Neural cell (in vitro differentiated cells): ENCODE measurements around the gene UMODL1. TPM values are rescaled to one million over a fixed set of nuclear protein-coding genes. Genes with fewer than 3 reads are reported as not detected.

Source experiments
- H2AFZ ChIP-seq: fragments of 200-600, 300-800 bp; sonication (generic), shearing (Covaris generic); 2 replicates; pipeline ENCODE4 v1.6.0; 2014; ENCODE audit warnings: low read depth, mild to moderate bottlenecking, antibody characterized with exemption, low read length, moderate library complexity
- H3F3A ChIP-seq: fragments of 200-600 bp; shearing (Covaris generic); 2 replicates; pipeline ENCODE4 v1.6.1; 2016; ENCODE audit warnings: mild to moderate bottlenecking, moderate library complexity, mixed read lengths, antibody characterized with exemption, low read length; ENCODE audit not compliant: insufficient read depth, poor library complexity, severe bottlenecking
- H3K27ac ChIP-seq: fragments of 200-600, 300-800 bp; sonication (generic), shearing (Covaris generic); 2 replicates; pipeline ENCODE4 v1.5.1; 2014; ENCODE audit warnings: mild to moderate bottlenecking, low read length, moderate library complexity
- H3K27me3 ChIP-seq: fragments of 300-800, 200-600 bp; sonication (generic), shearing (Covaris generic); 2 replicates; pipeline ENCODE4 v1.6.0; 2014; ENCODE audit warnings: mild to moderate bottlenecking, low read depth, low read length, moderate library complexity; ENCODE audit not compliant: insufficient read depth
- H3K36me3 ChIP-seq: fragments of 300-800, 200-600 bp; sonication (generic), shearing (Covaris generic); 2 replicates; pipeline ENCODE4 v1.5.1; 2014; ENCODE audit warnings: mild to moderate bottlenecking, antibody characterized with exemption, low read length, moderate library complexity; ENCODE audit not compliant: insufficient read depth
- H3K4me2 ChIP-seq: fragments of 300-800, 200-600 bp; sonication (generic), shearing (Covaris generic); 2 replicates; pipeline ENCODE4 v1.6.0; 2014; ENCODE audit warnings: mild to moderate bottlenecking, low read length
- H3K4me3 ChIP-seq: fragments of 300-800, 200-600 bp; sonication (generic), shearing (Covaris generic); 2 replicates; pipeline ENCODE4 v1.5.1; 2014; ENCODE audit warnings: mild to moderate bottlenecking, low read length, moderate library complexity
- H3K79me2 ChIP-seq: fragments of 200-600 bp; shearing (Covaris generic); replicated peaks from 2 replicates; pipeline ENCODE4 v1.6.0; 2014; ENCODE audit warnings: mild to moderate bottlenecking, low read length, moderate library complexity; ENCODE audit not compliant: insufficient read depth
- H3K9ac ChIP-seq: fragments of 300-800, 200-600 bp; sonication (generic), shearing (Covaris generic); 2 replicates; pipeline ENCODE4 v1.6.1; 2016; ENCODE audit warnings: mild to moderate bottlenecking, low read length, mixed read lengths
- H3K9me2 ChIP-seq: fragments of 200-600 bp; shearing (Covaris generic); 2 replicates; pipeline ENCODE4 v1.6.1; 2016; ENCODE audit warnings: mild to moderate bottlenecking, low read length, mixed read lengths; ENCODE audit not compliant: insufficient read depth
- H3K9me3 ChIP-seq: fragments of 200-600, 300-800 bp; sonication (generic), shearing (Covaris generic); 2 replicates; pipeline ENCODE4 v1.6.1; 2016; ENCODE audit warnings: mild to moderate bottlenecking, mixed run types, low read length, moderate library complexity, mixed read lengths
- H4K20me1 ChIP-seq: fragments of 200-600 bp; shearing (Covaris generic); 2 replicates; pipeline ENCODE4 v1.6.1; 2016; ENCODE audit warnings: mild to moderate bottlenecking, mixed run types; ENCODE audit not compliant: insufficient read depth
- EP300 ChIP-seq: fragments of 450-650 bp; conservative IDR thresholded peaks from 2 replicates; pipeline ENCODE4 v1.6.1; 2014; ENCODE audit warnings: antibody characterized with exemption, mild to moderate bottlenecking, moderate library complexity; ENCODE audit not compliant: poor library complexity, severe bottlenecking
- EZH2 ChIP-seq: fragments of 200-600, 300-800 bp; shearing (Covaris generic), sonication (generic); IDR thresholded peaks from 2 replicates; pipeline ENCODE4 v1.6.1; 2014; ENCODE audit warnings: antibody characterized with exemption, low read length, borderline replicate concordance, mild to moderate bottlenecking; ENCODE audit not compliant: insufficient read depth, poor library complexity, severe bottlenecking
- MXI1 ChIP-seq: fragments of 450-650 bp; conservative IDR thresholded peaks from 2 replicates; pipeline ENCODE4 v1.6.1; 2014; ENCODE audit warnings: antibody characterized with exemption, mild to moderate bottlenecking; ENCODE audit not compliant: poor library complexity, severe bottlenecking
- POLR2AphosphoS5 ChIP-seq: IDR thresholded peaks from 2 replicates; pipeline ENCODE4 v1.6.1; 2012
- RAD21 ChIP-seq: fragments of 450-650 bp; conservative IDR thresholded peaks from 2 replicates; pipeline ENCODE4 v1.6.1; 2014; ENCODE audit warnings: antibody characterized with exemption, mild to moderate bottlenecking, moderate library complexity
- SMC3 ChIP-seq: fragments of 450-650 bp; conservative IDR thresholded peaks from 2 replicates; pipeline ENCODE4 v1.6.1; 2014; ENCODE audit warnings: antibody characterized with exemption, mild to moderate bottlenecking, moderate library complexity; ENCODE audit not compliant: poor library complexity
- TAF1 ChIP-seq: IDR thresholded peaks from 2 replicates; pipeline ENCODE4 v1.6.1; 2012; ENCODE audit warnings: low read depth
- polyA plus RNA-seq: library from polyadenylated mRNA; depleted of rRNA; stranded (reverse); fragments of >200 nt; gene quantifications from 2 replicates; pipeline ENCODE4 v1.2.3, GENCODE V29; 2014
- TF ChIP-seq, protein P1 (sequence below): IDR thresholded peaks from 2 replicates; pipeline ENCODE4 v1.6.1; 2012; ENCODE audit warnings: borderline replicate concordance
- TF ChIP-seq, protein P2 (sequence below): fragments of 450-650 bp; IDR thresholded peaks from 2 replicates; pipeline ENCODE4 v1.5.1; 2014; ENCODE audit warnings: antibody characterized with exemption, mild to moderate bottlenecking, moderate library complexity; ENCODE audit not compliant: poor library complexity, severe bottlenecking

The UMODL1 gene
- polyA plus RNA-seq, 1 donor from 2014 or later, result 0.11 TPM

DNA sequence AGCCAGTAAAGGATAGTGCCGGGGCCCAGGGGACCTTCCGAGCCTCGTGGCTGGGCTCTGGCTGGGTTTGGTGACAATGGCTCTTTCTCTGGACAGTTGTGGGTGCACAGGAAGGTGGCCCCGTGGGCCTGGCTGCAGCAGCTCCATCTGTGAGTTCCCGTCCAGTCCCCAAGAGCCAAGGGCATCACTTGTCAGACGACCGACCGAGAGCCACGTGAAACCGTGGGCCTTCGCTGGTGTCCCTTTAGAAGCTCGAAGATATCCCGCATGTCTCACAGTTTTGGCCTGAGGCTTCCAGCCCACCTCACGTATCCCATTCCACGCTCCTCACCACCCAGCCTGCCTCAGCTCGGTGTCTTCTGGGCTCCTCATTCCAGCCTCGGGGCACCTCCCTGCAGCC is 27.2 kb upstream of the UMODL1 start:
- Histone ChIP-seq H3K27ac (no peak overlapping the region), H3K27me3 (no peaks in the 10 kb centered on the region), H3K9me2 (no peaks in the 10 kb centered on the region), H3F3A (no peaks in the 10 kb centered on the region), H3K4me2 (no peak overlapping the region), H4K20me1 (no peaks in the 10 kb centered on the region), H3K36me3 (no peaks in the 10 kb centered on the region), H3K79me2 (no peaks in the 10 kb centered on the region), H3K9ac (no peak overlapping the region), H3K4me3 (no peak overlapping the region), H2AFZ (no peak overlapping the region), H3K9me3 (no peaks in the 10 kb centered on the region)
- no peak for TF ChIP-seq SMC3
- TF ChIP-seq MXI1, result no peak
- no peak for TF ChIP-seq POLR2AphosphoS5
- TF ChIP-seq, protein P1, sequence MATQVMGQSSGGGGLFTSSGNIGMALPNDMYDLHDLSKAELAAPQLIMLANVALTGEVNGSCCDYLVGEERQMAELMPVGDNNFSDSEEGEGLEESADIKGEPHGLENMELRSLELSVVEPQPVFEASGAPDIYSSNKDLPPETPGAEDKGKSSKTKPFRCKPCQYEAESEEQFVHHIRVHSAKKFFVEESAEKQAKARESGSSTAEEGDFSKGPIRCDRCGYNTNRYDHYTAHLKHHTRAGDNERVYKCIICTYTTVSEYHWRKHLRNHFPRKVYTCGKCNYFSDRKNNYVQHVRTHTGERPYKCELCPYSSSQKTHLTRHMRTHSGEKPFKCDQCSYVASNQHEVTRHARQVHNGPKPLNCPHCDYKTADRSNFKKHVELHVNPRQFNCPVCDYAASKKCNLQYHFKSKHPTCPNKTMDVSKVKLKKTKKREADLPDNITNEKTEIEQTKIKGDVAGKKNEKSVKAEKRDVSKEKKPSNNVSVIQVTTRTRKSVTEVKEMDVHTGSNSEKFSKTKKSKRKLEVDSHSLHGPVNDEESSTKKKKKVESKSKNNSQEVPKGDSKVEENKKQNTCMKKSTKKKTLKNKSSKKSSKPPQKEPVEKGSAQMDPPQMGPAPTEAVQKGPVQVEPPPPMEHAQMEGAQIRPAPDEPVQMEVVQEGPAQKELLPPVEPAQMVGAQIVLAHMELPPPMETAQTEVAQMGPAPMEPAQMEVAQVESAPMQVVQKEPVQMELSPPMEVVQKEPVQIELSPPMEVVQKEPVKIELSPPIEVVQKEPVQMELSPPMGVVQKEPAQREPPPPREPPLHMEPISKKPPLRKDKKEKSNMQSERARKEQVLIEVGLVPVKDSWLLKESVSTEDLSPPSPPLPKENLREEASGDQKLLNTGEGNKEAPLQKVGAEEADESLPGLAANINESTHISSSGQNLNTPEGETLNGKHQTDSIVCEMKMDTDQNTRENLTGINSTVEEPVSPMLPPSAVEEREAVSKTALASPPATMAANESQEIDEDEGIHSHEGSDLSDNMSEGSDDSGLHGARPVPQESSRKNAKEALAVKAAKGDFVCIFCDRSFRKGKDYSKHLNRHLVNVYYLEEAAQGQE, result no peak
- no peak for TF ChIP-seq TAF1

DNA sequence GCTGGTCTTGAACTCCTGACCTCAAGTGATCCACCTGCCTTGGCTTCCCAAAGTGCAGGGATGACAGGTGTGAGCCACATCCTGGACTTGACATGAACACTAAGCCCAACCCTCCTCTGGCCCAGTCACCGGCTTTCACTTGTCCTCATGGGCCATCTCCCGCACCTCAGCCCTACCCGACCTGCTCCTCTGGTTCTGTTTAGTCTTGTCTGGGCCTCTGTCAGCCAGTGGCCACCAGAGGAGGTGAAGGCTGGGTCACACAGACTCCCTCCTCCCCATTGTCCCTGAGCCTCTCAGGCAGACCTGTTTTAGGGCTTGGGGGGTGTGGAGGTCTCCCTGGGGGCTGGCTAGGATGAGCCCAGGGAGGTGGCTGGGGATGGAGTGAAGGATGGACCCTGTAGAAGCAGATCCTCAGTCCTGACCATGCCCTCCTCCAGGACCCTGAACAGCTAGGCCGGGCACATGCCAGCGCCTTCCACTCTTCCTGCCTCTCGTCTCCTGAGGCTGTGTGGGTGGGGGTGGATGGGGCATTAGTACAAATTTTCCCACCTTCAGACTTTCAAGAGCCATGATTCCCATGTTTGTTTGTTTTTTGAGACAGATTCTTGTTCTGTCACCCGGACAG is 26.1 kb upstream of the UMODL1 start:
- TF ChIP-seq SMC3 (no peak), TAF1 (no peak), EZH2 (no peak), EP300 (no peak), MXI1 (no peak), POLR2AphosphoS5 (no peak), RAD21 (no peak)
- TF ChIP-seq, protein P2, sequence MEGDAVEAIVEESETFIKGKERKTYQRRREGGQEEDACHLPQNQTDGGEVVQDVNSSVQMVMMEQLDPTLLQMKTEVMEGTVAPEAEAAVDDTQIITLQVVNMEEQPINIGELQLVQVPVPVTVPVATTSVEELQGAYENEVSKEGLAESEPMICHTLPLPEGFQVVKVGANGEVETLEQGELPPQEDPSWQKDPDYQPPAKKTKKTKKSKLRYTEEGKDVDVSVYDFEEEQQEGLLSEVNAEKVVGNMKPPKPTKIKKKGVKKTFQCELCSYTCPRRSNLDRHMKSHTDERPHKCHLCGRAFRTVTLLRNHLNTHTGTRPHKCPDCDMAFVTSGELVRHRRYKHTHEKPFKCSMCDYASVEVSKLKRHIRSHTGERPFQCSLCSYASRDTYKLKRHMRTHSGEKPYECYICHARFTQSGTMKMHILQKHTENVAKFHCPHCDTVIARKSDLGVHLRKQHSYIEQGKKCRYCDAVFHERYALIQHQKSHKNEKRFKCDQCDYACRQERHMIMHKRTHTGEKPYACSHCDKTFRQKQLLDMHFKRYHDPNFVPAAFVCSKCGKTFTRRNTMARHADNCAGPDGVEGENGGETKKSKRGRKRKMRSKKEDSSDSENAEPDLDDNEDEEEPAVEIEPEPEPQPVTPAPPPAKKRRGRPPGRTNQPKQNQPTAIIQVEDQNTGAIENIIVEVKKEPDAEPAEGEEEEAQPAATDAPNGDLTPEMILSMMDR, result no peak
- TF ChIP-seq, protein P1, result no peak
- no peak overlapping the region for H3K27ac ChIP-seq

More for the DNA sequence above, 26.1 kb upstream of the UMODL1 start:
- H3F3A ChIP-seq, result no peaks in the 10 kb centered on the region
- H4K20me1 ChIP-seq, result no peaks in the 10 kb centered on the region
- H3K27me3 ChIP-seq, result no peaks in the 10 kb centered on the region
- no peak overlapping the region for H3K4me3 ChIP-seq
- H3K9ac ChIP-seq, result no peak overlapping the region
- no peaks in the 10 kb centered on the region for H3K9me3 ChIP-seq
- no peaks in the 10 kb centered on the region for H3K9me2 ChIP-seq
- no peak overlapping the region for H2AFZ ChIP-seq
- no peaks in the 10 kb centered on the region for H3K36me3 ChIP-seq
- H3K79me2 ChIP-seq, result no peaks in the 10 kb centered on the region
- no peak overlapping the region for H3K4me2 ChIP-seq
